HG02973 (cell line): ENCODE results near the gene DPY30.
"Not testable (repeated sequence)": the region's sequence is repeated elsewhere in the genome, so short reads cannot be mapped to it uniquely, and the experiment has no call there.

Experiments used
- ATAC-seq: cut with Tn5 transposase; IDR thresholded peaks from one replicate; pipeline ENCODE4 v1.9.1; 2021; ENCODE audit warnings: moderate library complexity; ENCODE audit not compliant: unreplicated experiment

Gene DPY30

GRCh38 chr2:32039447-32040219 is at the start of gene DPY30:
TSS of gene DPY30 (minus strand) at chr2:32039805. CDS start at chr2:32039456, 349 bp downstream.
- ATAC-seq: peak; percentile 80

DNA sequence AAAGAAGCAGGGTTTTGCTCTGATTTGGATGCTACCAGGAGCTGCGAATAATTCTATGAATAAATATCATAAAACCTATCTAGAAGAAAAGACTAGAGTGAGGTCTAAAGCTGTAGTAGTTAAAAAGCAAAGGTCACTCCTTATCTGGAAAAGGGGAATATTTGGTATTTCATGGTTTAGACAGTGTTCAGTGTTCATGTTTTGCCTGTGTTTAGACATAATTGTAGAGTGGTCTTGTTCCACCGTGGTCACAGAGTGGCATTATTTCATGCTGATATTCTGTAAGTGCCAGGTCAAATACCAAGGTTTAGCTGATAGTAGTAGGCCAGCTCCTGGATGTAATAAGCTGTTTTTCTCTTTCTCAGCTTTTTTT is 34.5 kb upstream of the DPY30 start:
- no peak for ATAC-seq

DNA sequence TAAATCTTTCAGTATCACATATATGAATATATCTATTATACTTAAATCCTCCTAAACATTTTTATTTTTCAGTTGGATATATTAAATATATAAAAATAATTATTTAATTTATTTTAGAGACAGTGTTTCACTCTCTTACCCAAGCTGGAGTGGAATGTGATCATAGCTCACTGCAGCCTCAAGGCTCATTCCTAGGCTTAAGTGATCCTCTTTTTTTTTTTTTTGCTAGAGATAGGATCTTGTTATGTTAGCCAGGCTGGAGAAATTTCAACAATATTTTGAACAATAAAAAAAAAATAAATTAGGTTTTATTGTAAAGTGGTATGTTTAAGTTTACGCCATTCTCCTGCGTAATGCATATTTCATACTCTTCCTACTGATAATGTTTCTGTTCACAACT is 27.9 kb upstream of the DPY30 start:
- ATAC-seq: no peak

DNA sequence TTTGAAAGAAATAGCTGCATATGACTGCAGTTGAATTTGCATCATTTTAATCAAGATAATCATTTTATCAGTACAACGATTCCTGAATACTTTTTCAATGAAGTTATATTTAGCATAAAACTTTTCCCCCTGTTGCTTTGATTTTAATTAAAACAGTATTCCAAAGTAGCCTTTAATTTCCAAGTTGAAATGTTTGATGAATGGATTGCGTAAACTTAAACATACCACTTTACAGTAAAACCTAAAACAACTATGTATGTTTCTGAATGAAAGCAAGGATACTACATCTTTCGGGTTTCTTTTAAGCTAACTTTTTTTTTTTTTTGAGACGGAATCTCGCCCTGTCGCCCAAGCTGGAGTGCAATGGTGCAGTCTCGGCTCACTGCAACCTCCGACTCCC is 25.1 kb upstream of the DPY30 start:
- ATAC-seq: no peak

DNA sequence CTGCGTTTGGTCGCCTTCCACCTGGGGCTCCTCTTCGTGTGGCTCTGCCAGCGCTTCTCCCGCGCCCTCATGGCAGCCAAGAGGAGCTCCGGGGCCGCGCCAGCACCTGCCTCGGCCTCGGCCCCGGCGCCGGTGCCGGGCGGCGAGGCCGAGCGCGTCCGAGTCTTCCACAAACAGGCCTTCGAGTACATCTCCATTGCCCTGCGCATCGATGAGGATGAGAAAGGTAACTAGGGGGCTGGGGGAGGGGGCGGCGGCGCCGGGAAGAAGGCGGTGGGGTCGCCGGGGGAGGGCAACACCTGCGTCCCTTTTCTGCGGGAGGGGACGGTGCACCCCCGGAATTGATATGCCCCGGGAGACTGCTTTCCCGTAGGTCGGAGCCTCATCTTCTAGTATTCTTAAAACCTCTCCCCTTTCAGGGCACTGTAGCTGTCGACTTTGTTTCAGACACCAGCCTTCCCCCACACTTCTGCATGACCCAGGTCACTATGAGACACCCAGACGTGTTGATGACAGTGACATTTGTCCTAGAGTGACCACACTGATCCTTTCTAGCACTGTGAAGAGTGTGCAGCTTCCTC is 24.5 kb upstream of the DPY30 start:
- peak; percentile 7 for ATAC-seq

- peak; percentile 95 for ATAC-seq
These were observed 23.9 kb upstream of the DPY30 start, which contains the start of gene SPAST for GRCh38 chr2:32063310-32064020. TSS of gene SPAST (plus strand) at chr2:32063556. CDS start at chr2:32063832, 276 bp downstream.

DNA sequence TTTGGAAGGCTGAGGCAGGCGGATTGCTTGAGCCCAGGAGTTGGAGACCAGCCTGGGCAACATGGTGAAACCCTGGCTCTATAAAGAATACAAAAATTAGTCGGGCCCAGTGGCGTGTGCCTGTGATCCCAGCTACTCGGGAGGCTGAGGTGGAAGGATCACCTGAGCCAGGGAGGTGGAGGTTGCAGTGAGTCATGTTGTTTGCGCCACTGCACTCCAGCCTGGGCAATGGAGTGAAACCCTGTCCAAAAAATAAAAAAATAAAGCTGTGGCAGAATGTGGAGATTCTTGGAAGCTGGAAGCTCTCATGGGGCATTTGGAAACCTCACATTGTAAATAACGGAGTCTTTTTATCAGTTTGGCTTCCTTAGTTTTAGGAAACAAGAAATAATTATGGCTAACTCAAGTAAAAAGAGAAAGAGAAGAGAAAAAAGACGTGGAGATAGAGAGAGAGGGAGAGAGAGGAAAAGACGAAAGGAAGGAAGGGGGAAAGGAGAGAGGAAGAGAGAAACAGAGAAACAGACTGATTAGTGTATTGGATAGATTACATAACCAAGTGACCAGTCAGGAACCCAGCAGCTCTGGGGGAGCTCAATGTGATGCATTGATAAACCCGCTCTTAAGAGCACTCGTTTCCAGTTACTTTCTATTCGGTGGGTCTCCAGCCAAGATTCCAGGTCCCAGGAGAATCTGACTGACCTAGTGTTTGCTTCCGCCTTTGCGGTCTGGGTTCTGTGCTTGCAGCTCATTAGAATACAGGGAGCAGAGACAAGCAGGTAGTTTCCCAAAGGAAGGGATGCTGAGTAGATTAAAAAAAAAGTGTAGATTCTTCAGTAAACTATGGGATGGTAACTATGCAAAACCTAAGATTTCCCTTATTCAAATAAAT is 22.6 kb upstream of the DPY30 start:
- ATAC-seq: no peak

GRCh38 chr2:32061430-32061829 is 21.8 kb upstream of the DPY30 start:
- ATAC-seq: no peak

DNA sequence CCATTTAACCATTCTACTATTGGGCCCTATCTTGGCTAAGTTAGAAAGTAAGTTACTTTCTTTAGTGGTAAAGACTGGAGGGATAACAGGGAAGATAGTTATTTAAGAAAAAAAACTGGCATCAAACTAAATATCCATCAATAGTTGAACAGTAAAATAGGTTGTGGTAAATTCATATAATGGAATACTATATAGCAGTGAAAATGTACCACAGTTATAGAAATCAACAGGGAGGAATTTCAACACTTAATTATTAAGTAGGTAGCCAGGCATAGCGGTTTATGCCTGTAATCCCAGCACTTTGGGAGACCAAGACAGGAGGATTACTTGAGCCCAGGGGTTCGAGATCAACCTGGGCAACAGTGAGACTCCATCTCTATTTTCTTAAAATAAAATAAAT is 20.7 kb upstream of the DPY30 start:
- no peak for ATAC-seq

DNA sequence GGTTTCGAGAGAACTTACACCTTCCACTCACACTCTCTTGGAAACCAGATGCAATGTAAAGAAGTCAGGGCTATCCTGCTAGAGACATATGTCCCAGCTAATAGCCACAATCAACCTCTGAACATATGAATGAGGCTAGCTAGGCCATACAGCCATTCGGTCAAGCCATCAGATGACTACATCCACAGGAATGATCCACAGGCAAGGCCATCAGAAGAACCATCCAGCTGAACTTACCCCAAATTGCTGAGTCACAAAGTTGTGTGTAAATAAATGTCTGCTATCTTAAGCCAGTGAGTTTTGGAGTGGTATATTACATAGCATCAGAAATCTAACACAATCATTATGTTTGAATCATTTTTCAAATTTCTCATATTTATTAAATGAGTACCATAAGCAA is 18.5 kb upstream of the DPY30 start:
- no peak for ATAC-seq

DNA sequence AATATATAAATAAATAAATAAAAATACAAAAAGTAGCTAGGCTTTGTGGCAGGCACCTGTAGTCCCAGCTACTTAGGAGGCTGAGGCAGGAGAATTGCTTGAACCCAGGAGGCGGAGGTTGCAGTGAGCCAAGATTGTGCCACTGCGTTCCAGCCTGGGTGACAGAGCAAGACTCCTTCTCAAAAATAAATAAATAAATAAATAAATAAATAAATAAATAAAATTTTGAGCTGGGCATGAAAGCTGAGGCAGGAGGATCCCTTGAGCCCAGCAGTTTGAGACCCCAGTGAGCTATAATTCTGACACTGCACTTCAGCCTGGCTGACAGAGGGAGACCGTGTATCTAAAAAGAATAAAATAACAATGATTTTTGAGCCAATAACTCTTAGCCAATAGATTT is 15.0 kb upstream of the DPY30 start:
- ATAC-seq: not testable (repeated sequence)

DNA sequence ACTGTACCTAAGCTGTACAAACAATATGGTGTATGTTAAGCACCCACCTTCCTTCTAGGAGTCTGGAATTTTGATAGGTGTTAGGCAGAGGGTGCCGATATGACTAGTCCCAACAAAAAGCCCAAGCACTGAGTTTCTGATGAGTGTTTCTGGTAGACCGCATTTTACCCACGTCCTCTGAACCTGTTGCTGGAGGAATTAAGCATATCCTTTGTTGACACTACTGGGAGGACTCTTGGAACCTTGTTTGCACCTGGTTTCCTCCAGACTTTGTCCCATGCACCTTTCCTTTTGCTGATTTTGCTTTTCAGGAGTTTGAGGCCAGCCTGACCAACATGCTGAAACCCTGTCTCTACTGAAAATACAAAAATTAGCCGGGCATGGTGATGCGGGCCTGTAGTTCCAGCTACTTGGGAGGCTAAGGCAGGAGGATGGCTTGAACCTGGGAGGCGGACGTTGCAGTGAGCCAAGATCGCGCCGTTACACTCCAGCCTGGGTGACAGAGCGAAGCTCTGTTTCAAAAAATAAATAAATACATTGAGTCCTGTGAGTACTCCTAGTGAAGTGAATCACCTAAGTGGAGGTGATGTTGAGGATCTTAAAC is 12.3 kb upstream of the DPY30 start:
- ATAC-seq: no peak

- ATAC-seq: no peak
These were observed 4.0 kb upstream of the DPY30 start for GRCh38 chr2:32043561-32043960.

DNA sequence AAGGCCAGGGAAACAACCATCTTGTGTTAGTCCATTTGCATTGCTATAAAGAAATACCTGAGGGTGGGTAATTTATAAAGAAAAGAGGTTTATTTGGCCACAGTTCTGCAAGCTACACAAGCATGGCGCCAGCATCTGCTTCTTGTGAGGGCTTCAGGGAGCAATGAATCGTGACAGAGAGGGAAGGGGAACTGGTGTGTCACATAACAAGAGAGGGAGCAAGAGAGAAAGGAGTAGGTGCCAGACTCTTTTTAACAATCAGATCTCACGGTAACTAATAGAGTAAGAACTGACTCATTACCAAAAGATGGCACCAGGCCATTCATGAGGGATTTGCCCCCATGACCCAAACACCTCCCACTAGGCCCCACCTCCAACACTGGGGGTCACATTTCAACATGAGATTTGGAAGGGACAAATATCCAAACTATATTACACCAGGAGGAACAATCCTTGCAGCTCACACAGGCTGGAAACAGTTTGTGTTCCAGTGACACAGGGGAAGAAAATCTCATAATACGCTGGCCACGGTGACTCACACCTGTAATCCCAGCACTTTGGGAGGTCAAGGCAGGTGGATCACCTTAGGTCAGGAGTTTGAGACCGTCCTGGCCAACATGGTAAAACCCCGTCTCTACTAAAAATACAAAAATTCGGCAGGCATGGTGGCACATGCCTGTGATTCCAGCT is 5.3 kb downstream of the DPY30 start:
- not testable (repeated sequence) for ATAC-seq

GRCh38 chr2:32018789-32019482 is 20.7 kb downstream of the DPY30 start:
- not testable (repeated sequence) for ATAC-seq

DNA sequence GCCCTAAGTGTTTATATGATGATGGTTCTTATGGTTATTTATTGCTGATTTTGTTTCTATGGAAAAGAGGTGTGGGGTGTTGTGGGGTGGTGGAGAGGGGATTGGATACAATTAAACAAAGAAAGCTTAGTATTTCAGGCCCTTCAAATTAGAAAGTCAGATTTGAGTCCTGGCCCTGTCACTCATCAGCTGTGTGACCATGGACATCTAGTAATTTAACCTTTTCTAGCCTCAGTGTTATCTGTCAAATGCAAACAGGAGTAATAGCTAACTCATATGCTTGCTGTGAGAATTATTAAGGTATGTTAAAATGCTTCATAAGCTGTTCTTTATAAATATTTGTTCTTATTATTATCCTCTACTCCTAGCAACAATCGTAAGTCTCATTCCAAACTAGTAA is 26.7 kb downstream of the DPY30 start:
- no peak for ATAC-seq

GRCh38 chr2:32011485-32011960 is 28.1 kb downstream of the DPY30 start:
- ATAC-seq: no peak

GRCh38 chr2:32010670-32011484 is 28.7 kb downstream of the DPY30 start, which contains the start of gene MEMO1:
TSS of gene MEMO1 (minus strand) at chr2:32011008. CDS start at chr2:32010247, 761 bp downstream.
- ATAC-seq: peak; percentile 57
